ENCODE measurements around the gene MED27.

Gene MED27

DNA sequence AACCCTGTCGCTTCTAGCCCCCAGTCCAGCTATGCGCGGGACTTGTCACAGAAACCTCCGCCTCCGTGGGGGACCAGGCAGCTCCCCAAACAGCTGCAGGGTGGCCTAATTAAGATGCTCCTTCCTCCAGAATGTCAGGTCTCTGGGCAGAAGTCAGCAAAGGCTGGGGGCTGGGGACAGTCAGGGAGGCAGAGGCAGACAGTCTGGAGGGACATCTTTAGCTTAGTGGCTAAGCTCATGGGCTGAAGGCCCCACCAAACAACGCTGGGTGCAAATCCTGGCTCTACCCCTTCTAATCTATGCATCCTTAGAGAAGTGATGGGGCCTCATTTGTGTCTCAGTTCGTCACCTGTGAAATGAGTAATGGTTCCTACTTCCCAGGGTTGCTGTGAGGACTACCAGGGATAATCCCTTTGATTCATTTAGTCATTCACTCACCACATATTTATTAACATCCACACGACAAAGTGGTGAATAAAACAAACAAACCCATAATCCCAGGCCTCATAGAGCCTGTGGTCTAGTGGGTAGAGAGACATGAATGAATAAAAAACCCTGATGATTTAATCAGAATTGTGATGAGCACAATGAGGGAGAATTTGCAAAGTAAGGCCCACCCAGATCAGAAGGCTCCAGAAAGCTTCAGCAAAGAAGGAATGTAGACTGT is 20.2 kb upstream of the MED27 start:
- H3K27ac Mint-ChIP-seq (ENCODE audit: low read depth) = no peak overlapping the region
- no peak for ATAC-seq (replicated peaks; ENCODE audit: extremely low read depth, poor library complexity, severe bottlenecking)
- H3K4me1 Mint-ChIP-seq = no peaks in the 10 kb centered on the region
- H3K36me3 Mint-ChIP-seq (ENCODE audit: insufficient read depth) = no peaks in the 10 kb centered on the region
- no peak overlapping the region for H3K4me3 Mint-ChIP-seq
- H3K9me3 Mint-ChIP-seq = no peaks in the 10 kb centered on the region
- no peak for DNase-seq (ENCODE audit: low spot score in 2 of 2)
- H3K27me3 Mint-ChIP-seq = peaks cover 66% of the 10 kb centered on the region

DNA sequence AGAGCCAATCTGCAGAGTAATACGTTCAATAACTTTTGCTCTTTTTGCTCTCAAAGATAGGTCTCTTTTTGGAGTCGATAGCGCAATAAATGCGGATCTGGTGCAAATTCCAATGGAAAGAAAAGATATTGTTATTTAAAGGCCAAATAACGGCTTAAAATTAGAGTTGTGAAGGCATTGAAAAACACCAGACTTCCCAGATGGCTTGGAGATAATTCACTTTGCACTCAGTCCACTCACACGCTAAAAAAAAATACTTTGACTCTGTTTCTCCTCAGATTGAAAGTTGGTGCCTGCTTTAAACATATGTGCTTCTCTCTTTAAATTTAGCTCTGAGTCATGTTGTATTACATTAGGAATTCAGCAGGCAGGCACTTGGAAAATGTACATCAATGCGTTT is 19.5 kb upstream of the MED27 start:
- ATAC-seq (replicated peaks; ENCODE audit: extremely low read depth, poor library complexity, severe bottlenecking) = no peak
- Mint-ChIP-seq H3K9me3 (no peaks in the 10 kb centered on the region), H3K4me3 (no peak overlapping the region), H3K27ac (ENCODE audit: low read depth) (no peak overlapping the region), H3K4me1 (no peaks in the 10 kb centered on the region), H3K36me3 (ENCODE audit: insufficient read depth) (no peaks in the 10 kb centered on the region), H3K27me3 (peaks cover 66% of the 10 kb centered on the region)
- no peak for DNase-seq (ENCODE audit: low spot score in 2 of 2)

GRCh38 chr9:132094314-132094791 is 14.7 kb upstream of the MED27 start:
- H3K27ac Mint-ChIP-seq (ENCODE audit: low read depth) = no peak overlapping the region
- no peaks in the 10 kb centered on the region for H3K36me3 Mint-ChIP-seq (ENCODE audit: insufficient read depth)
- no peaks in the 10 kb centered on the region for H3K9me3 Mint-ChIP-seq
- peaks cover 78% of the 10 kb centered on the region for H3K27me3 Mint-ChIP-seq
- DNase-seq (ENCODE audit: low spot score in 2 of 2) (no peak), ATAC-seq (replicated peaks; ENCODE audit: extremely low read depth, poor library complexity, severe bottlenecking) (no peak)
- no peaks in the 10 kb centered on the region for H3K4me1 Mint-ChIP-seq
- H3K4me3 Mint-ChIP-seq = no peak overlapping the region

DNA sequence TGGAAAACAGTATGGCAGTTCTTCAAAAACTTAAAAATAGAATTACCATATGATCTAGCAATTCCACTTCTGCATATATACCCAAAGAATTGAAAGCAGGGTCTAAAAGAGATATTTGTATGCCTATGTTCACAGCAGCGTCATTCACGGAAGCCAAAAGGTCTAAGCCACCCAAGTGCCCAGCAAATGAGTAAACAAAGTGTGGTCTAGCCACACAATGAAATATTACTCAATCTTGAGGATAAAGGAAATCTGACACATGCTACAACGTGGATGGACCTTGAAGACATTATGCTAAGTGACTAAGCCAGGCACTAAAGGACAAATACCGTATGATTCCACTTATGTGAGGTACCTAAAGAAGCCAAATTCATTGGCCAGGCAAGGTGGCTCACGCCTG is 11.1 kb upstream of the MED27 start:
- no peaks in the 10 kb centered on the region for H3K9me3 Mint-ChIP-seq
- DNase-seq (ENCODE audit: low spot score in 2 of 2) = no peak
- no peak overlapping the region for H3K27ac Mint-ChIP-seq (ENCODE audit: low read depth)
- no peak for ATAC-seq (replicated peaks; ENCODE audit: extremely low read depth, poor library complexity, severe bottlenecking)
- H3K4me1 Mint-ChIP-seq = no peaks in the 10 kb centered on the region
- peaks cover 69% of the 10 kb centered on the region for H3K27me3 Mint-ChIP-seq
- no peaks in the 10 kb centered on the region for H3K36me3 Mint-ChIP-seq (ENCODE audit: insufficient read depth)
- no peak overlapping the region for H3K4me3 Mint-ChIP-seq

DNA sequence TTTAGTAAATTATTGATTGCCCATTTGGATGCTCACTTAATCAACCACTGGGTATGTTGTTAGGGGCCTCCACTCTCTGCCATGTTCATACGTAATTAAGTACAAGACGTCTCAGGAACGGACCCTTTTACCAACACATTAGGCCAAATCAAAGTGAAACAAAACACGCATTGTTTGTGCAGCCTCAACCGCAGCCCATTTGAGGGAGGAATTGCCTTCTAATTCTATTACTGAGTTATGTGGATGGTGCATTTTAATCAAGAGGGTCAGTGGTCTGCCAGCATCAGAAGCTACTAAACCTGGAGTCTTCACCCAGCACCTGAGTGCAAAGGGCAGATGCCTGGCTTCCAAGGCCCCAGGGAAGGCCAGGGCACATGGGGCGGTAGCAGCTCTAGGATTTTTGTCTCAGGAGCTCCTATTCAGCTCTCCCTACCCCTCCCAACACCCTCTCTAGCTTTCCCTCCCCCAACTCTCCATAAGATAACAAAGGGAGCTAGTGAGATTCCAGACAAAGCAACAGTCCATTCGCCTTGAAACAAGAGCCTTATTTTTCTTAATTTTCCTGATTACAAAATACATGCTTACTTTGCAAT is 7.9 kb upstream of the MED27 start:
- Mint-ChIP-seq H3K9me3 (no peaks in the 10 kb centered on the region), H3K36me3 (ENCODE audit: insufficient read depth) (no peaks in the 10 kb centered on the region), H3K4me3 (no peak overlapping the region), H3K27ac (ENCODE audit: low read depth) (no peak overlapping the region), H3K4me1 (no peaks in the 10 kb centered on the region), H3K27me3 (peaks cover 57% of the 10 kb centered on the region)
- no peak for DNase-seq (ENCODE audit: low spot score in 2 of 2)
- ATAC-seq (replicated peaks; ENCODE audit: extremely low read depth, poor library complexity, severe bottlenecking) = no peak

GRCh38 chr9:132082188-132082587 is 2.5 kb upstream of the MED27 start:
- Mint-ChIP-seq H3K27me3 (peaks cover 32% of the 10 kb centered on the region), H3K4me3 (no peak overlapping the region), H3K4me1 (peaks cover 27% of the 10 kb centered on the region), H3K36me3 (ENCODE audit: insufficient read depth) (peaks cover 21% of the 10 kb centered on the region), H3K27ac (ENCODE audit: low read depth) (no peak overlapping the region), H3K9me3 (no peaks in the 10 kb centered on the region)
- DNase-seq (ENCODE audit: low spot score in 2 of 2) (no peak), ATAC-seq (replicated peaks; ENCODE audit: extremely low read depth, poor library complexity, severe bottlenecking) (no peak)

DNA sequence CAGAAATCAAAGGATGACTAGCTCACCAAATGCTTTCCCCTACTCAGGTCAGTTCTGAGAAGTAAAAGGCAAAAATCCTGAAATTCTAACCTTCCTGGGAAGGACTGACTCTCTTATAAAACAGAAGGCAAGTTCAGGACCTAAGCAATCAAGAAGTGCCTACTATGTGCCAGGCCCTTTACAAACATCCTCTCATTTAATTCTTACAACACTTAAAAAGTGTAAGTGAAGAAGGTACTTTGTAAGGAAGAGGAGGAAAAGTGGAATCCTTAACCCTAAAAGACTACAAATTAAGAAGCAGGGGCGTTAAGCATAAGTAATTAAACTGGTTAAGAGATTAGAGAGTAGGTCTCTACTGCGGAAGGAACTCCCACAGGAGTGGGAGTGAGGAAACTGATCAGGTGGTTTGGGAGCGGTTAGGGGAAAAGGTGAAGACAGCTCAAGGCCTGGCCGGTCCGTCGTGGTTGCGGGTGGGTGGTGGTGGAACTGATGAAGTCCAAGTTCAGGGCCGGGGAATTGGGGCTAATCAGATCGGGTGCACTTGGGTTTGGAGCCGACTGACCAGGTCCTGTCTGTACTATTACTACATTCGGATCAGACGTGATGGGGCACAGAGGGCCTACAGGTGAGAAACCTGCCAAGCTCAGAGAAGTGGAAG is 839 bp downstream of the MED27 start:
- H3K36me3 Mint-ChIP-seq (ENCODE audit: insufficient read depth) = peaks cover 35% of the 10 kb centered on the region

GRCh38 chr9:132077881-132078698 is 1.6 kb downstream of the MED27 start:
- DNase-seq (ENCODE audit: low spot score in 2 of 2) = peak in 1 of 2 donors; percentile 35
- peaks cover 9% of the 10 kb centered on the region for H3K27me3 Mint-ChIP-seq
- H3K27ac Mint-ChIP-seq (ENCODE audit: low read depth) = peak overlapping the region; percentile 94
- H3K9me3 Mint-ChIP-seq = no peaks in the 10 kb centered on the region
- peak; percentile 63 for ATAC-seq (replicated peaks; ENCODE audit: extremely low read depth, poor library complexity, severe bottlenecking)
- peaks cover 39% of the 10 kb centered on the region for H3K36me3 Mint-ChIP-seq (ENCODE audit: insufficient read depth)
- H3K4me3 Mint-ChIP-seq = peak overlapping the region; percentile 97
- peaks cover 46% of the 10 kb centered on the region for H3K4me1 Mint-ChIP-seq

More for the DNA sequence above, 839 bp downstream of the MED27 start:
- DNase-seq (ENCODE audit: low spot score in 2 of 2) (no peak), ATAC-seq (replicated peaks; ENCODE audit: extremely low read depth, poor library complexity, severe bottlenecking) (no peak)
- H3K27ac Mint-ChIP-seq (ENCODE audit: low read depth) = peak overlapping the region; percentile 94
- H3K27me3 Mint-ChIP-seq = peaks cover 9% of the 10 kb centered on the region
- no peaks in the 10 kb centered on the region for H3K9me3 Mint-ChIP-seq
- H3K4me3 Mint-ChIP-seq = peak overlapping the region; percentile 97
- H3K4me1 Mint-ChIP-seq = peaks cover 42% of the 10 kb centered on the region

- Mint-ChIP-seq H3K9me3 (no peaks in the 10 kb centered on the region), H3K27me3 (no peaks in the 10 kb centered on the region), H3K36me3 (ENCODE audit: insufficient read depth) (peaks cover 38% of the 10 kb centered on the region), H3K4me3 (no peak overlapping the region), H3K27ac (ENCODE audit: low read depth) (no peak overlapping the region), H3K4me1 (peaks cover 69% of the 10 kb centered on the region)
- ATAC-seq (replicated peaks; ENCODE audit: extremely low read depth, poor library complexity, severe bottlenecking) (no peak), DNase-seq (ENCODE audit: low spot score in 2 of 2) (no peak)
Measured at GRCh38 chr9:132075853-132076252, 3.8 kb downstream of the MED27 start.

DNA sequence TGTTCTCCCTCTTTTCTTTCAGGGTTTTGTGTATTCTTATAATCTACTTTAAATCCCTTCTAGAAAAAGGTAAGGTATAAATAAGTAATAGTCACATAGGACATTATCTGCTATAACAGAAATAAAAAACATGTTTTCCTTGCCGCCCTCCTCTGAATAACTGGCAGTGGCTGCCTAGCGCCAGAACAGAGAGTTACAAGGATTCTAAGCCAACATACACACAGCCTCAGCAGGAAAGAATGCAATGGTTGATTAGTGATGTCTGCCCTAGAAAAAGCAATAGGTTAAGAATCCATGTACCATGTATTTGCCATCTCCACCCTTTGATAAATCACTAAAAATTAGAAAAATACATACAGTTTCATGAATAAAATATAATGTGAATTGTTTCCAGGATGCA is 4.9 kb downstream of the MED27 start:
- no peak overlapping the region for H3K27ac Mint-ChIP-seq (ENCODE audit: low read depth)
- peaks cover 69% of the 10 kb centered on the region for H3K4me1 Mint-ChIP-seq
- H3K4me3 Mint-ChIP-seq = no peak overlapping the region
- peaks cover 35% of the 10 kb centered on the region for H3K36me3 Mint-ChIP-seq (ENCODE audit: insufficient read depth)
- DNase-seq (ENCODE audit: low spot score in 2 of 2) (no peak), ATAC-seq (replicated peaks; ENCODE audit: extremely low read depth, poor library complexity, severe bottlenecking) (no peak)
- H3K9me3 Mint-ChIP-seq = no peaks in the 10 kb centered on the region
- no peaks in the 10 kb centered on the region for H3K27me3 Mint-ChIP-seq

GRCh38 chr9:132071847-132072507 is 7.7 kb downstream of the MED27 start:
- Mint-ChIP-seq H3K36me3 (ENCODE audit: insufficient read depth) (peaks cover 28% of the 10 kb centered on the region), H3K27me3 (no peaks in the 10 kb centered on the region), H3K9me3 (no peaks in the 10 kb centered on the region), H3K4me3 (no peak overlapping the region), H3K27ac (ENCODE audit: low read depth) (no peak overlapping the region), H3K4me1 (peaks cover 58% of the 10 kb centered on the region)
- DNase-seq (ENCODE audit: low spot score in 2 of 2) = no peak
- no peak for ATAC-seq (replicated peaks; ENCODE audit: extremely low read depth, poor library complexity, severe bottlenecking)
